ENCODE data around the gene RIOX2.

GRCh38 chr3:97931218-97931617 lies 41.0 kb downstream of the RIOX2 start:
- TF ChIP-seq CTCF (IDR thresholded peaks at IDR 0.05) (no peak), POLR2A (IDR thresholded peaks at IDR 0.05; ENCODE audit: low read depth) (no peak), POLR2AphosphoS5 (IDR thresholded peaks at IDR 0.05) (no peak)

Data from esophagus muscularis mucosa (tissue), 3 donors.